Measurements from ENCODE around the gene PPP2R5E.

PPP2R5E gene

DNA sequence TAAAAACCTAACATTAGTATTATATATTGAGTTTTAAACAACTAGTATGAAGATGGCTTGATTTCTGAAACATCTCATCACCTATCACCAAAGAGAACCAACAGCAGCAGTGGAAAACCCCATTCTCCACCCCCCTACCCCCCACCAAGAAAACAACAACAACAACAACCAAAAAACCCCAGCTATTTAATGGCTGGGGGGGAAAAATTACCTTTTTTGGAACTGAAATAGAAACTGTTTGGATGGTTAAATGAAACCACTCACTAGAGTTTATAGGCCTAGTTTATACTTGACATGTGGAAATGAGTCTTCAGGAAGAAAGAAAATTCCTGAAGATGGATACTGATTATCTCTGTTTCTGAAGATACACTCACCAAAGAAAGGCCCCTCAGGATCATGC is 30.3 kb downstream of the PPP2R5E start:
- TF ChIP-seq SIN3A (IDR thresholded peaks at IDR 0.05; ENCODE audit: borderline replicate concordance, insufficient read depth, low read length): no peak

- TF ChIP-seq FOXP2 (optimal IDR thresholded peaks at IDR 0.05; ENCODE audit: borderline replicate concordance, extremely low read depth, extremely low read length, insufficient read depth) (no peak), SIN3A (IDR thresholded peaks at IDR 0.05; ENCODE audit: borderline replicate concordance, insufficient read depth, low read length) (no peak)
Measured at GRCh38 chr14:63510538-63510937, 32.6 kb downstream of the PPP2R5E start.

GRCh38 chr14:63508033-63508432 is 35.1 kb downstream of the PPP2R5E start:
- TF ChIP-seq FOXP2 (optimal IDR thresholded peaks at IDR 0.05; ENCODE audit: borderline replicate concordance, extremely low read depth, extremely low read length, insufficient read depth): no peak
- no peak for TF ChIP-seq SIN3A (IDR thresholded peaks at IDR 0.05; ENCODE audit: borderline replicate concordance, insufficient read depth, low read length)
- TF ChIP-seq, protein P1, sequence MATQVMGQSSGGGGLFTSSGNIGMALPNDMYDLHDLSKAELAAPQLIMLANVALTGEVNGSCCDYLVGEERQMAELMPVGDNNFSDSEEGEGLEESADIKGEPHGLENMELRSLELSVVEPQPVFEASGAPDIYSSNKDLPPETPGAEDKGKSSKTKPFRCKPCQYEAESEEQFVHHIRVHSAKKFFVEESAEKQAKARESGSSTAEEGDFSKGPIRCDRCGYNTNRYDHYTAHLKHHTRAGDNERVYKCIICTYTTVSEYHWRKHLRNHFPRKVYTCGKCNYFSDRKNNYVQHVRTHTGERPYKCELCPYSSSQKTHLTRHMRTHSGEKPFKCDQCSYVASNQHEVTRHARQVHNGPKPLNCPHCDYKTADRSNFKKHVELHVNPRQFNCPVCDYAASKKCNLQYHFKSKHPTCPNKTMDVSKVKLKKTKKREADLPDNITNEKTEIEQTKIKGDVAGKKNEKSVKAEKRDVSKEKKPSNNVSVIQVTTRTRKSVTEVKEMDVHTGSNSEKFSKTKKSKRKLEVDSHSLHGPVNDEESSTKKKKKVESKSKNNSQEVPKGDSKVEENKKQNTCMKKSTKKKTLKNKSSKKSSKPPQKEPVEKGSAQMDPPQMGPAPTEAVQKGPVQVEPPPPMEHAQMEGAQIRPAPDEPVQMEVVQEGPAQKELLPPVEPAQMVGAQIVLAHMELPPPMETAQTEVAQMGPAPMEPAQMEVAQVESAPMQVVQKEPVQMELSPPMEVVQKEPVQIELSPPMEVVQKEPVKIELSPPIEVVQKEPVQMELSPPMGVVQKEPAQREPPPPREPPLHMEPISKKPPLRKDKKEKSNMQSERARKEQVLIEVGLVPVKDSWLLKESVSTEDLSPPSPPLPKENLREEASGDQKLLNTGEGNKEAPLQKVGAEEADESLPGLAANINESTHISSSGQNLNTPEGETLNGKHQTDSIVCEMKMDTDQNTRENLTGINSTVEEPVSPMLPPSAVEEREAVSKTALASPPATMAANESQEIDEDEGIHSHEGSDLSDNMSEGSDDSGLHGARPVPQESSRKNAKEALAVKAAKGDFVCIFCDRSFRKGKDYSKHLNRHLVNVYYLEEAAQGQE (IDR thresholded peaks at IDR 0.05; ENCODE audit: insufficient read depth in 1 of 2, low read depth in 2 of 2, low read length in 2 of 2): no peak
- no peak for TF ChIP-seq POLR2AphosphoS5 (IDR thresholded peaks at IDR 0.05; ENCODE audit: low read depth, low read length)
- TF ChIP-seq TAF1 (IDR thresholded peaks at IDR 0.05; ENCODE audit: borderline replicate concordance, insufficient read depth, low read length): no peak

DNA sequence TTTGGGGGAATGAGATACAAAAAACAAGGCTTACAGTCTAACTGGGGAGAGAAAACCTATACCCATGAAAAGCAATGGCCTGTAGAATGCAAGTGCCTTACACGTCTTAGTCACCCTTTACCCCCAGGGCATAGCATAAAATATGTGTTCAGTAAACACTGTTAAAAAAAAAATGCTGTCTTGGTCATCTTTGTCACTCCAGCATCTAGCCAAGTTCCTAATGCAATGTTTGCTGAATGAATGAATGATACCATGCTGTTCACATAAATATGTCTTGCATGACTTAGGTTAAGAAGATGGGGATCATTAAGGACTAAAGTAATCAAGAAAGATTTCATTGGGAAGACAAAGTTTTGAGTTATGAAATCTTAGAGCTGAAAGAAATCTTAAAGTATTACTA is 38.5 kb downstream of the PPP2R5E start:
- TF ChIP-seq POLR2AphosphoS5 (IDR thresholded peaks at IDR 0.05; ENCODE audit: low read depth, low read length) (no peak), SIN3A (IDR thresholded peaks at IDR 0.05; ENCODE audit: borderline replicate concordance, insufficient read depth, low read length) (no peak), TAF1 (IDR thresholded peaks at IDR 0.05; ENCODE audit: borderline replicate concordance, insufficient read depth, low read length) (no peak), FOXP2 (optimal IDR thresholded peaks at IDR 0.05; ENCODE audit: borderline replicate concordance, extremely low read depth, extremely low read length, insufficient read depth) (no peak)
- TF ChIP-seq, protein P1 (IDR thresholded peaks at IDR 0.05; ENCODE audit: insufficient read depth in 1 of 2, low read depth in 2 of 2, low read length in 2 of 2): no peak

DNA sequence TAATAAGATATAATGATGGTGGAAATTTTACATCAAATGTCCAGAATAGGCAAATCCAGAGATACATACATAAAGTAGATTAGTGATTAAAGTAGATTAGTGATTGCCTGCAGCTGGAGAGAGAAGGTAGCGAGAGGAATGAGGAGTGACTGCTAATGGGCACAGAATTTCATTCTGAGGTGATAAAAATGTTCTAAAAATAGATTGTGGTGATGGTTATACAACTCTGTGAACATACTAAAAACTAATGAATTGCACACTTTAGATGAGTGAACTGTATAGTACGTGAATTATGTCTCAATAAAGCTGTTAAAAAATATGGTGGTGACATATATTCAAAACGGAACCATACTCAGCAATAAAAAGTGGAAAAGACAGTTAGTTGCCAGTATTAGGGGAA is 41.7 kb downstream of the PPP2R5E start:
- TF ChIP-seq, protein P1 (IDR thresholded peaks at IDR 0.05; ENCODE audit: insufficient read depth in 1 of 2, low read depth in 2 of 2, low read length in 2 of 2): no peak
- no peak for TF ChIP-seq SIN3A (IDR thresholded peaks at IDR 0.05; ENCODE audit: borderline replicate concordance, insufficient read depth, low read length)
- TF ChIP-seq TAF1 (IDR thresholded peaks at IDR 0.05; ENCODE audit: borderline replicate concordance, insufficient read depth, low read length): no peak
- no peak for TF ChIP-seq FOXP2 (optimal IDR thresholded peaks at IDR 0.05; ENCODE audit: borderline replicate concordance, extremely low read depth, extremely low read length, insufficient read depth)
- TF ChIP-seq POLR2AphosphoS5 (IDR thresholded peaks at IDR 0.05; ENCODE audit: low read depth, low read length): no peak

DNA sequence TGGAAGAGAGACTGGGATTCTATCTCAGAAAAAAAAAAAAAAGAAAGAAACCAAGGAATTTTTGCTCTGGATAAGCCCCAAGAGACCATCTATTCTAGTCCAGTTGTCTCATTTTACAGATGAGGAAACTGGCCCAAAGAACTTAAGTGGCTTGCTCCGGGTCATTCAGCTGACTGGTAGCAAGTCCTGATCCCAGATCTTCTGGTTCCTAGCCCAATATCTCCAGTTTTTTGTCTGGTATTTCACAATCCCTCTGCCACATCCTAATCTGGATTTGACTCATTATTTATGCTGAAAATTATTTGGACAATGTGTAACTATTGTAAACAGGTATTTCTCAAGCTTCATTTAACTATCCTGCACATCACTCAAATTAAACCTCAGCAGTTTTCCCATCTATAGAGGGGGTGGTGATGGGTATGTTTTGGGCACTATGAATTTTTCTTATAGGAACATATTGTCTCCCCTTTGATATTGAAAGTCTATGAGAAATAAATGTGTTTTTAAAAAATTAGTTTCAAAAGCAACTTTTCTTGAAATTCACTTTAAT is 43.4 kb downstream of the PPP2R5E start:
- no peak for TF ChIP-seq POLR2AphosphoS5 (IDR thresholded peaks at IDR 0.05; ENCODE audit: low read depth, low read length)
- TF ChIP-seq SIN3A (IDR thresholded peaks at IDR 0.05; ENCODE audit: borderline replicate concordance, insufficient read depth, low read length): no peak
- TF ChIP-seq FOXP2 (optimal IDR thresholded peaks at IDR 0.05; ENCODE audit: borderline replicate concordance, extremely low read depth, extremely low read length, insufficient read depth): no peak
- TF ChIP-seq, protein P1 (IDR thresholded peaks at IDR 0.05; ENCODE audit: insufficient read depth in 1 of 2, low read depth in 2 of 2, low read length in 2 of 2): no peak
- TF ChIP-seq TAF1 (IDR thresholded peaks at IDR 0.05; ENCODE audit: borderline replicate concordance, insufficient read depth, low read length): no peak
